ENCODE data around the gene TMEM150C. TPM values are rescaled to one million over a fixed set of nuclear protein-coding genes. Genes with fewer than 3 reads are reported as not detected.

TMEM150C gene
- total and polyA plus RNA-seq, 2 of the 4 experiments (the other 2 are of a cell fraction) = 0.10 to 0.36 TPM

- no peak overlapping the region for H4K91ac ChIP-seq (ENCODE audit: insufficient read depth, low read depth, low read length)
- no peaks in the 10 kb centered on the region for H3K9me1 ChIP-seq (ENCODE audit: insufficient read depth, low read length)
- H3K18ac ChIP-seq (ENCODE audit: low read depth, low read length) = no peak overlapping the region
- H3K27ac ChIP-seq (ENCODE audit: insufficient read depth, low read length) = no peak overlapping the region
- intact Hi-C loops (cut with micrococcal nuclease) = no loop called here
- no peak overlapping the region for H4K5ac ChIP-seq (ENCODE audit: low read depth, low read length)
- H2BK20ac ChIP-seq (ENCODE audit: low read depth, low read length) = no peak overlapping the region
- BruUV-seq (replicated peaks) = no TSS peak
- ATAC-seq (ENCODE audit: low read depth) (peak; percentile 60), DNase-seq (peak; percentile 27)
- H2AK5ac ChIP-seq (ENCODE audit: low read depth, low read length) = no peak overlapping the region
- H3K4ac ChIP-seq (ENCODE audit: low read depth, low read length) = no peak overlapping the region
- dilution Hi-C loops (cut with HindIII; ENCODE audit: low sequenced_read_pairs, unreplicated experiment) = no loop called here
- CTCF ChIA-PET = interaction anchor here (0.7 kb wide), 1 partner anchor 9 kb away, joined by 3 read pairs; no protein-coding TSS in a partner anchor
- no peak overlapping the region for H4K8ac ChIP-seq (ENCODE audit: low read depth in 2 of 2, low read length in 2 of 2)
- no CpG with 5 or more reads among the region's 6 CpGs for WGBS, 2 experiments (ENCODE audit: extremely low coverage in 2 of 2, insufficient read length in 1 of 2)
- H2AK9ac ChIP-seq (replicated peaks; ENCODE audit: low read depth, low read length, poor library complexity) = no peak overlapping the region
- no peak overlapping the region for H3K4me3 ChIP-seq (ENCODE audit: insufficient read depth, low read depth, low read length)
- H3K23ac ChIP-seq (ENCODE audit: low read depth, low read length) = no peak overlapping the region
- H3K27me3 ChIP-seq (ENCODE audit: control insufficient read depth, insufficient read depth, low read length) = 0 out of 2 replicates have a peak, but pooled peaks cover 1% of the 10 kb centered on the region
- no peak overlapping the region for H3K9ac ChIP-seq (ENCODE audit: low read depth, low read length)
- H2AFZ ChIP-seq (replicated peaks; ENCODE audit: low read length, poor library complexity) = no peak overlapping the region
- no peaks in the 10 kb centered on the region for H3K9me3 ChIP-seq (ENCODE audit: control insufficient read depth, insufficient read depth, low read length)
- H3K14ac ChIP-seq (replicated peaks; ENCODE audit: low read depth, low read length) = no peak overlapping the region
- H2BK15ac ChIP-seq (ENCODE audit: low read depth, low read length) = no peak overlapping the region
- TF ChIP-seq MAFK (IDR thresholded peaks at IDR 0.05; ENCODE audit: low read depth, low read length) (no peak), USF2 (IDR thresholded peaks at IDR 0.05; ENCODE audit: low read depth, low read length) (no peak), BHLHE40 (IDR thresholded peaks at IDR 0.05; ENCODE audit: low read depth, low read length) (no peak), MXI1 (IDR thresholded peaks at IDR 0.05; ENCODE audit: borderline replicate concordance, low read depth, low read length) (no peak), SMC3 (IDR thresholded peaks at IDR 0.05; ENCODE audit: low read depth, low read length) (no peak), CHD1 (IDR thresholded peaks at IDR 0.05; ENCODE audit: low read depth, low read length) (no peak), POLR2A (IDR thresholded peaks at IDR 0.05; ENCODE audit: low read depth, low read length) (no peak), CTCF (conservative IDR thresholded peaks at IDR 0.05; ENCODE audit: low read depth, low read length) (no peak), CEBPB (IDR thresholded peaks at IDR 0.05; ENCODE audit: low read depth, low read length) (no peak), NFE2L2 (IDR thresholded peaks at IDR 0.05; ENCODE audit: low read depth, low read length) (no peak), ELK1 (IDR thresholded peaks at IDR 0.05; ENCODE audit: borderline replicate concordance, low read depth, low read length) (no peak), MAZ (IDR thresholded peaks at IDR 0.05; ENCODE audit: borderline replicate concordance, low read depth, low read length) (no peak)
- no peak overlapping the region for H3K4me2 ChIP-seq (ENCODE audit: low read depth, low read length)
- no peaks in the 10 kb centered on the region for H4K20me1 ChIP-seq (ENCODE audit: insufficient read depth, low read length)
- H2BK5ac ChIP-seq (ENCODE audit: low read depth, low read length, poor library complexity, severe bottlenecking) = no peak overlapping the region
- no peaks in the 10 kb centered on the region for H3K36me3 ChIP-seq (ENCODE audit: control insufficient read depth, insufficient read depth, low read length)
- POLR2A ChIA-PET (ENCODE audit: unreplicated experiment) = no interaction called here
- in situ Hi-C loops (cut with MboI; ENCODE audit: low sequenced_read_pairs) = no loop called here
- no peaks in the 10 kb centered on the region for H3K79me1 ChIP-seq (ENCODE audit: low read depth in 1 of 2, low read length in 2 of 2)
- H3K56ac ChIP-seq (ENCODE audit: extremely low read depth, insufficient read depth, low read length) = no peak overlapping the region
- no peak overlapping the region for H2BK120ac ChIP-seq (ENCODE audit: low read depth, low read length)
- H3K4me1 ChIP-seq (ENCODE audit: control insufficient read depth, insufficient read depth, low read length) = peaks cover 4% of the 10 kb centered on the region; the same call in 1 of the 2 replicates
Measured at GRCh38 chr4:82499738-82500434, 61.9 kb downstream of the TMEM150C start.
